Ovary (tissue), 9 donors: ENCODE results near the gene ARHGAP12. TPM values are rescaled to one million over a fixed set of nuclear protein-coding genes. Genes with fewer than 3 reads are reported as not detected.

Experiments used
- DNase-seq, 5 donors: peaks; one replicate each; pipeline ENCODE4 v3.0.0-alpha.2; 2019 to 2020
- H3K27ac ChIP-seq, 2 donors: fragments of 200-600 bp; one replicate each; pipeline versions ENCODE4 v1.5.1 to v1.8.0; 2019 to 2022
- H3K27me3 ChIP-seq: fragments of 200-600 bp; one replicate; pipeline ENCODE4 v1.8.0; 2022
- H3K36me3 ChIP-seq: fragments of 200-600 bp; sonication (generic); one replicate; pipeline ENCODE4 v1.5.1; 2019
- H3K4me1 ChIP-seq: one replicate; pipeline ENCODE4 v1.8.1; 2013; ENCODE audit warnings: mild to moderate bottlenecking, moderate library complexity; ENCODE audit not compliant: insufficient read depth
- H3K4me3 ChIP-seq: fragments of 200-600 bp; sonication (generic); one replicate; pipeline ENCODE4 v1.5.1; 2017
- H3K9me3 ChIP-seq, 2 donors: fragments of 200-600 bp in 1 of 2; sonication (generic) in 1 of 2; one replicate each; pipeline versions ENCODE4 v1.5.1 to v1.8.1; 2013 to 2019; ENCODE audit warnings: mild to moderate bottlenecking in 1 of 2, moderate library complexity in 1 of 2
- EP300 ChIP-seq: sonication (generic); formaldehyde crosslinking; IDR thresholded peaks from one replicate; pipeline ENCODE4 v1.6.1; 2017; ENCODE audit warnings: antibody characterized with exemption
- POLR2A ChIP-seq: fragments of 450-650 bp; IDR thresholded peaks from one replicate; pipeline ENCODE4 v1.6.1; 2017; ENCODE audit warnings: antibody characterized with exemption, mild to moderate bottlenecking, moderate library complexity
- WGBS, 3 donors: extraction: QIAGEN DNeasy Blood & Tissue Kit in 1 of 3; methylation state at CpG; one replicate each; pipeline versions ENCODE4 v1.1.5 to v1.1.7; 2013 to 2017; 5-methylcytosine and 5-hydroxymethylcytosine counted together
- intact Hi-C, 4 donors: fragments of 100-400 bp; cut with DNase I; formaldehyde crosslinking; loops; one replicate each; pipeline versions ENCODE4 v1.11.0 to v1.15.1; 2022 to 2023
- polyA plus RNA-seq, 2 donors: library from polyadenylated mRNA; stranded (reverse); fragments of 200-250 nt in 1 of 2; fragments of 350-450 nt in 1 of 2; fragmentation: Illumina TruSeq in 1 of 2; extraction: RNeasy Lipid Tissue Mini Kit (QIAGEN cat#74804) in 1 of 2; gene quantifications; one replicate each; pipeline ENCODE4 v1.2.3, GENCODE V29; 2013 to 2014
- total RNA-seq, 7 donors: library from RNA; depleted of rRNA in 2 of 7; stranded (reverse); fragments of >200 nt in 2 of 7; fragmentation: NEBNext Ultra II Directional in 3 of 7; extraction: Animal tissue kit (Norgen Biotek cat#: 25700) in 3 of 7; gene quantifications; one replicate each; pipeline versions ENCODE4 v1.1.0 to v1.2.4, GENCODE V29; 2016 to 2023
- TF ChIP-seq, protein P1 (sequence below), 3 donors: fragments of 450-650 bp in 2 of 3; fragments of 200-600 bp in 1 of 3; IDR thresholded peaks; one replicate each; pipeline versions ENCODE4 v1.5.1 to v1.8.0; 2016 to 2022; ENCODE audit warnings: antibody characterized with exemption in 3 of 3, mild to moderate bottlenecking in 1 of 3
- donor health status: DM: no; HTN: no; CAD: no; lungs with moderate emphysema.
- donor health status: DM: no; HTN: no; CAD: no.
- donor health status: Bipolar disorder and iron deficiency.
- donor health status: DM: yes; HTN: yes; CAD: no.
- donor health status: DM: no; HTN: no; CAD: no.
- donor health status: DM: yes; HTN: yes; CAD: no.

Gene ARHGAP12
- total and polyA plus RNA-seq, 9 donors = 13.9 to 60.6 (median 32.0) TPM

DNA sequence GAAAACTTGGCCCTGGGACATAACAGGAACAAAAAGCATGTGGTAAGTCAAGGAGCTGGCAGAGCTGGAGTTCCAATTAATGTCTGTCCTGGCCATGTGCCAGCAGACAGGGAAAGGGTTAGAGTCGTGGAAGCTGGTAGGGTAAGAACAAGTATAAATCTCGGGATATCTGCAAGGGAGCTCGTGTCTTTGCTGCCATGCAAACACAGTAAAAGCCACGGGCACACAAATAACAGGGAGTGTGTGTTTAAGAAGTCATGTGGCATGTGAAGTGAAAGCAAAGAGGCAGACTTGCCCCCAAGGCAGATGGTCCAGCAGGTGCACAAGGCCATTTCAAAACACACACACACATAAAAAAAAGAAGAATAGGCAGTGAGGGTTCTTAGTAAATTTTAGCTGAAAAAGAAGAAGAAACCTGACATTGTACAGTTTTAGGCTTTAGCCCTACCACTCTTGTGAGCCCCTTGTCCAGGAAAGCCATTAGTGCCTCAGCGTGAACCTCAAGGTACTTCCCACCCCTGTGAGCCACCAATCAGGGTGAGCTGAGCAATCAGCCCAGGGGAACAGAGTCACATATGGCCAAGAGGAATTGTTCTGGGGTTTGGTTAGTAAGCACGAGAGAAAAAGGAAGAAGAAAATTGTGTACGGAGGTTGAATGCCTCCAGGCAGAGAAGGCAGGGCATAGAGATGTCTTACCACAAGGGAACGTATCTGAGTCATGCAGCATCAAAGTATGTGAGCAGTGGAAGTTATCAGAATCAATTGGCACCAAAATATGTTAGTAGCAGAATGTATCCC lies 32.8 kb upstream of the ARHGAP12 start:
- 75 to 80% (median 77%) methylated on average over 8 of the region's 8 CpGs for WGBS, 3 donors
- no peak for DNase-seq
- H3K4me1 ChIP-seq = peaks cover 1% of the 10 kb centered on the region
- intact Hi-C loops = no loop called here
- no peak overlapping the region for H3K4me3 ChIP-seq
- H3K27me3 ChIP-seq = no peaks in the 10 kb centered on the region
- no peak overlapping the region for H3K27ac ChIP-seq
- H3K9me3 ChIP-seq = no peaks in the 10 kb centered on the region
- no peak for TF ChIP-seq POLR2A
- TF ChIP-seq, protein P1, sequence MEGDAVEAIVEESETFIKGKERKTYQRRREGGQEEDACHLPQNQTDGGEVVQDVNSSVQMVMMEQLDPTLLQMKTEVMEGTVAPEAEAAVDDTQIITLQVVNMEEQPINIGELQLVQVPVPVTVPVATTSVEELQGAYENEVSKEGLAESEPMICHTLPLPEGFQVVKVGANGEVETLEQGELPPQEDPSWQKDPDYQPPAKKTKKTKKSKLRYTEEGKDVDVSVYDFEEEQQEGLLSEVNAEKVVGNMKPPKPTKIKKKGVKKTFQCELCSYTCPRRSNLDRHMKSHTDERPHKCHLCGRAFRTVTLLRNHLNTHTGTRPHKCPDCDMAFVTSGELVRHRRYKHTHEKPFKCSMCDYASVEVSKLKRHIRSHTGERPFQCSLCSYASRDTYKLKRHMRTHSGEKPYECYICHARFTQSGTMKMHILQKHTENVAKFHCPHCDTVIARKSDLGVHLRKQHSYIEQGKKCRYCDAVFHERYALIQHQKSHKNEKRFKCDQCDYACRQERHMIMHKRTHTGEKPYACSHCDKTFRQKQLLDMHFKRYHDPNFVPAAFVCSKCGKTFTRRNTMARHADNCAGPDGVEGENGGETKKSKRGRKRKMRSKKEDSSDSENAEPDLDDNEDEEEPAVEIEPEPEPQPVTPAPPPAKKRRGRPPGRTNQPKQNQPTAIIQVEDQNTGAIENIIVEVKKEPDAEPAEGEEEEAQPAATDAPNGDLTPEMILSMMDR (IDR thresholded peaks at IDR 0.05) = no peak
- no peak for TF ChIP-seq EP300
- H3K36me3 ChIP-seq = no peaks in the 10 kb centered on the region

DNA sequence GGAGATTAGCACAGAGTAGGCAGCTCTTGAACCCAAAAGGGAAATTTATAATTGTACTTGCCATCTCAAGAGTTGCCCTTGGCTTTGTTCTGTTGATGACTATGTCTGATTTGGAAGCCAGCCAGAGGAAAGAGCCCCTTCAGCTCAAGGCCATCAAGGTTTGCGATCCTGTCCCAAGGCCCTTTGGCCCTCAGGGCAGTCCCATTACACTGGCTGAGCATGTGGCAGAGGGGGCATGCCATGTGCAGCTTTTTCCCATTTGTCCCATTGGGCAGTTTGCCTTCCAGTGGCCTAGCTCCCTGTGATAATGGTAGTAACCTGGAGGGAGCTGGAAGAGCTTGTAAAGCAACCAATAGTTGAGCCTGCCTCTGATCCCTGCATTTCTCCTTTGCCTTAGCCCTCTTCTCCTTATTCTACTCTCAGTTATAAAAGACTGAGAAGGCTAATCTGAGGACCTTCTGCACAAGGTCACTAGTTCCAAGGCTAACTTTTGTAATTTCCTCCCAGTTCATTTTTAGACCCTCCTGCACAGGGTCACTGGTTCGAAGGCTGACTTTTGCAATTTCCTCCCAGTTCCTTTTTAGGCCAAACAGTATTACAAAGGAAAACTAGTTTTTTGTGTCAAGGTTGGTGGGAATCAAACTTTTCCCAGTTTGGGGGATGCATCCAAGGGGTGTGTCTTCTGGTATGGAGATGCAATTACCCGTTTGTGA lies 31.0 kb upstream of the ARHGAP12 start:
- no peak overlapping the region for H3K4me3 ChIP-seq
- intact Hi-C loops = no loop called here
- H3K27me3 ChIP-seq = no peaks in the 10 kb centered on the region
- 42 to 58% (median 47%) methylated on average over 3 of the region's 3 CpGs for WGBS, 3 donors
- TF ChIP-seq POLR2A (no peak), EP300 (no peak)
- TF ChIP-seq, protein P1 (IDR thresholded peaks at IDR 0.05) = no peak
- no peaks in the 10 kb centered on the region for H3K9me3 ChIP-seq
- H3K4me1 ChIP-seq = peaks cover 1% of the 10 kb centered on the region
- no peak for DNase-seq
- H3K36me3 ChIP-seq = no peaks in the 10 kb centered on the region
- H3K27ac ChIP-seq = no peak overlapping the region

DNA sequence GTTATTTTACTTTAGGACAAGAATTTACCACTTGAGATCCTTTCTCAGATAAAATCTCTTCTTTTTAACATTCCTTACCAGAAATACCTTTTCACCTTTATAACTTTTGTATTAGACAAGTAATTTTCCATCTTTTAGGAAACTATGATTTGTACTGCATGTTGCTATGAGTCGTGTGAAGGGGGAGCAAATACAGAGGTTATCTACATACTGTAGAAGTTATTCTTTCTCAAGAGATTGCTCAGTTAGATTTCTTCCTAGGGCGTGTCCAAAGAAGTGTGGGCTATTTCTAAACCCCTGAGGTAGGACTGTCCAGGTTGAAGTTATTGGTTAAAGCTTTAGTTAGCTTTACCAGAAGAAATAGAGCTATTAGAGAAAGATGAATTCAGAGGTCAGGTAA lies 30.2 kb upstream of the ARHGAP12 start:
- H3K36me3 ChIP-seq = no peaks in the 10 kb centered on the region
- no peaks in the 10 kb centered on the region for H3K27me3 ChIP-seq
- no peak for DNase-seq
- H3K9me3 ChIP-seq = peaks cover 0 to 4% of the 10 kb centered on the region in 2 donors
- H3K4me1 ChIP-seq = peaks cover 1% of the 10 kb centered on the region
- intact Hi-C loops = no loop called here
- no peak for TF ChIP-seq POLR2A
- TF ChIP-seq, protein P1 (IDR thresholded peaks at IDR 0.05) = no peak
- TF ChIP-seq EP300 = no peak
- no peak overlapping the region for H3K27ac ChIP-seq
- WGBS, 3 donors = 89 to 96% (median 93%) methylated on average over 2 of the region's 2 CpGs
- no peak overlapping the region for H3K4me3 ChIP-seq

DNA sequence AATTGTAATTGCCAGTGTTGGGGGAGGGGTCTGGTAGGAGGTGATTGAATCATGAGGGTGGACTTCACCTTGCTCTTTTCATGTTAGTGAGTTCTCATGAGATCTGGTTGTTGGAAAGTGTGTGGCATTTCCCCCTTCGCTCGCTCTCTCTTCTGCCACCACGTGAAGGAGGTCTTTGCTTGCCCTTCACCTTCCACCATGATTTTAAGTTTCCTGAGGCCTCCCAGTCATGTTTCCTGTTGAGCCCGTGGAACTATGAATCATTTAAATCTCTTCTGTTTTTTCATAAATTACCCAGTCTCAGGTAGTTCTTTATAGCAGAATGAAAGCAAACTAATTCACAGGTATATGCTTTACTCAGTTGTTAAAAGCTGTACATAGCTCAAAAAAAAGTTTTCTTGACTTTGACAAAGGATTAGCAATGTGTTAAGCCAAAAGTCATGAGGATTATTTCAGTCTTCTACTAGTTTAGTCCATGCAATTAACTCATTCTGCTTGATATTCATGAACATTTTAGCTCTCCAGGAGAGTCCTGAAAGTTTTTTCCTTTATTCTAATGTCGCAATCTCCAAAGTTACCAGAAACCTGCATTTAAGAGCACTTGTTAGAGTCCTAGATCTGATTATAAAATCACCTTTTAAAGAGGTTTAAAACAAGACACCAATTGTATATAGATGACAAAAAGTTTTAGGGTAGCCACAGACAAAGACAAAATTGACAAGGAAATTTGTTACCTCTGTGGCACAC lies 27.7 kb upstream of the ARHGAP12 start:
- Histone ChIP-seq H3K4me1 (peaks cover 1% of the 10 kb centered on the region), H3K27ac (no peak overlapping the region), H3K9me3 (peaks cover 0 to 4% of the 10 kb centered on the region in 2 donors), H3K27me3 (no peaks in the 10 kb centered on the region), H3K36me3 (no peaks in the 10 kb centered on the region), H3K4me3 (no peak overlapping the region)
- no peak for DNase-seq
- intact Hi-C loops = no loop called here
- TF ChIP-seq EP300 (no peak), POLR2A (no peak)
- TF ChIP-seq, protein P1 (IDR thresholded peaks at IDR 0.05) = no peak
- 90 to 95% (median 93%) methylated on average over 5 of the region's 5 CpGs for WGBS, 3 donors
